Liver (tissue), 9 donors: ENCODE results near the gene USP46. TPM values are rescaled to one million over a fixed set of nuclear protein-coding genes. Genes with fewer than 3 reads are reported as not detected.

Experiments used
- DNase-seq: peaks from one replicate; pipeline ENCODE4 v3.0.0-alpha.2; 2017; ENCODE audit warnings: low spot score
- H3K27ac ChIP-seq, 2 donors: one replicate each; pipeline ENCODE4 v1.7.0; 2013; ENCODE audit warnings: inconsistent platforms in 2 of 2, low read length in 2 of 2, control low read depth in 1 of 2, low read depth in 1 of 2, mild to moderate bottlenecking in 1 of 2
- H3K27me3 ChIP-seq, 4 donors: one replicate each; pipeline versions ENCODE4 v1.6.1 to v1.7.0; 2013; ENCODE audit warnings: low read length in 3 of 4, inconsistent platforms in 1 of 4, mild to moderate bottlenecking in 1 of 4, moderate library complexity in 1 of 4; ENCODE audit not compliant: control insufficient read depth in 4 of 4, insufficient read depth in 4 of 4
- H3K36me3 ChIP-seq, 4 donors: one replicate each; pipeline versions ENCODE4 v1.6.1 to v1.7.0; 2013; ENCODE audit warnings: low read length in 3 of 4, mild to moderate bottlenecking in 3 of 4, low read depth in 1 of 4, moderate library complexity in 1 of 4; ENCODE audit not compliant: control insufficient read depth in 4 of 4, insufficient read depth in 3 of 4
- H3K4me1 ChIP-seq, 4 donors: one replicate each; pipeline versions ENCODE4 v1.6.1 to v1.7.0; 2013; ENCODE audit warnings: low read length in 3 of 4, mild to moderate bottlenecking in 3 of 4, moderate library complexity in 1 of 4; ENCODE audit not compliant: control insufficient read depth in 4 of 4, insufficient read depth in 4 of 4
- H3K4me3 ChIP-seq, 3 donors: one replicate each; pipeline versions ENCODE4 v1.6.1 to v1.7.0; 2013; ENCODE audit warnings: low read length in 3 of 3, control low read depth in 1 of 3, low read depth in 1 of 3, mild to moderate bottlenecking in 1 of 3
- H3K9ac ChIP-seq, 2 donors: one replicate each; pipeline ENCODE4 v1.7.0; 2013; ENCODE audit warnings: low read length in 2 of 2, mild to moderate bottlenecking in 2 of 2, moderate library complexity in 2 of 2, control low read depth in 1 of 2, low read depth in 1 of 2
- H3K9me3 ChIP-seq, 4 donors: one replicate each; pipeline versions ENCODE4 v1.6.1 to v1.7.0; 2013; ENCODE audit warnings: low read length in 3 of 4; ENCODE audit not compliant: control insufficient read depth in 4 of 4
- ATF3 ChIP-seq: IDR thresholded peaks from 2 replicates; pipeline ENCODE4 v1.6.1; 2016; ENCODE audit warnings: antibody characterized with exemption
- CTCF ChIP-seq: fragments of 150-350 bp; IDR thresholded peaks from 2 replicates; pipeline ENCODE4 v1.5.1; 2017; ENCODE audit warnings: improper control_type of control experiment, low read depth, low read length; ENCODE audit not compliant: missing input control
- EGR1 ChIP-seq, 2 donors: IDR thresholded peaks; 2 replicates each; pipeline ENCODE4 v1.6.1; 2016 to 2018; ENCODE audit warnings: antibody characterized with exemption in 2 of 2, low read depth in 2 of 2
- FOXA1 ChIP-seq: IDR thresholded peaks from 2 replicates; pipeline ENCODE4 v1.6.1; 2016; ENCODE audit warnings: antibody characterized with exemption
- FOXA2 ChIP-seq: IDR thresholded peaks from 2 replicates; pipeline ENCODE4 v1.6.1; 2016; ENCODE audit warnings: antibody characterized with exemption
- GABPA ChIP-seq, 2 donors: IDR thresholded peaks in 1 of 2; conservative IDR thresholded peaks in 1 of 2; 2 replicates each; pipeline ENCODE4 v1.6.1; 2016; ENCODE audit warnings: antibody characterized with exemption in 2 of 2, mild to moderate bottlenecking in 1 of 2, moderate library complexity in 1 of 2
- HNF4A ChIP-seq, 2 donors: conservative IDR thresholded peaks; 2 replicates each; pipeline ENCODE4 v1.6.1; 2016; ENCODE audit warnings: antibody characterized with exemption in 2 of 2, mild to moderate bottlenecking in 2 of 2
- HNF4G ChIP-seq: IDR thresholded peaks from 2 replicates; pipeline ENCODE4 v1.6.1; 2016; ENCODE audit warnings: antibody characterized with exemption
- JUND ChIP-seq, 2 donors: IDR thresholded peaks; 2 replicates each; pipeline ENCODE4 v1.6.1; 2016; ENCODE audit warnings: antibody characterized with exemption in 2 of 2
- MAX ChIP-seq: IDR thresholded peaks from 2 replicates; pipeline ENCODE4 v1.6.1; 2016; ENCODE audit warnings: antibody characterized with exemption
- NR2F2 ChIP-seq: IDR thresholded peaks from 2 replicates; pipeline ENCODE4 v1.6.1; 2016; ENCODE audit warnings: antibody characterized with exemption
- RAD21 ChIP-seq, 2 donors: IDR thresholded peaks; 2 replicates each; pipeline ENCODE4 v1.6.1; 2016; ENCODE audit warnings: antibody characterized with exemption in 2 of 2, mild to moderate bottlenecking in 2 of 2
- REST ChIP-seq: IDR thresholded peaks from 2 replicates; pipeline ENCODE4 v1.6.1; 2016; ENCODE audit warnings: antibody characterized with exemption, mild to moderate bottlenecking
- RXRA ChIP-seq, 2 donors: IDR thresholded peaks; 2 replicates each; pipeline ENCODE4 v1.6.1; 2017 to 2018; ENCODE audit warnings: antibody characterized with exemption in 2 of 2, mild to moderate bottlenecking in 1 of 2
- SP1 ChIP-seq: IDR thresholded peaks from 2 replicates; pipeline ENCODE4 v1.6.1; 2018; ENCODE audit warnings: antibody characterized with exemption, mild to moderate bottlenecking
- TAF1 ChIP-seq: conservative IDR thresholded peaks from 2 replicates; pipeline ENCODE4 v1.6.1; 2016; ENCODE audit warnings: antibody characterized with exemption, mild to moderate bottlenecking
- YY1 ChIP-seq: IDR thresholded peaks from 2 replicates; pipeline ENCODE4 v1.6.1; 2016; ENCODE audit warnings: antibody characterized with exemption, mild to moderate bottlenecking
- ZBTB33 ChIP-seq: IDR thresholded peaks from 2 replicates; pipeline ENCODE4 v1.6.1; 2016; ENCODE audit warnings: antibody characterized with exemption
- WGBS: extraction: QIAGEN DNeasy Blood & Tissue Kit; methylation state at CpG from one replicate; pipeline ENCODE4 v1.1.7; 2013; 5-methylcytosine and 5-hydroxymethylcytosine counted together
- polyA plus RNA-seq, 2 donors: library from polyadenylated mRNA; stranded (reverse) in 1 of 2; unstranded in 1 of 2; fragments of 200-250 nt in 1 of 2; fragments of >200 nt in 1 of 2; fragmentation: Nextera tagmentation in 1 of 2; extraction: Ambion mirVana in 1 of 2; gene quantifications; one replicate each; pipeline versions ENCODE4 v1.2.1 to v1.2.3, GENCODE V29; 2013 to 2015
- total RNA-seq, 2 donors: library from RNA; depleted of rRNA; stranded (reverse); fragments of >200 nt; gene quantifications; one replicate each; pipeline ENCODE4 v1.2.3, GENCODE V29; 2014
- donor health status: healthy.
- donor health status: healthy.
- donor health status: healthy.
- donor health status: healthy.
- donor health status: healthy.

The USP46 gene
- total and polyA plus RNA-seq, 4 donors = 2.3 to 5.5 (median 3.9) TPM

GRCh38 chr4:52611030-52611555 lies 48.0 kb downstream of the USP46 start:
- H3K9ac ChIP-seq = no peak overlapping the region

GRCh38 chr4:52606726-52607125 lies 52.4 kb downstream of the USP46 start:
- Histone ChIP-seq H3K36me3 (peaks cover 0 to 5% (median 2%) of the 10 kb centered on the region in 4 donors), H3K27me3 (no peaks in the 10 kb centered on the region), H3K4me1 (peaks cover 0 to 11% (median 2%) of the 10 kb centered on the region in 4 donors), H3K9ac (no peak overlapping the region), H3K9me3 (no peaks in the 10 kb centered on the region), H3K4me3 (no peak overlapping the region), H3K27ac (no peak overlapping the region)
- 96% methylated on average over 2 of the region's 2 CpGs for WGBS
- DNase-seq = no peak
- no peak for TF ChIP-seq RXRA (IDR thresholded peaks at IDR 0.05)
- TF ChIP-seq FOXA1 = no peak
- TF ChIP-seq HNF4G = no peak
- TF ChIP-seq SP1 = no peak
- no peak for TF ChIP-seq CTCF
- TF ChIP-seq MAX = no peak
- TF ChIP-seq RAD21 (IDR thresholded peaks at IDR 0.05) = no peak
- TF ChIP-seq TAF1 = no peak
- TF ChIP-seq FOXA2 = no peak
- TF ChIP-seq YY1 = no peak
- TF ChIP-seq NR2F2 = no peak
- TF ChIP-seq JUND (IDR thresholded peaks at IDR 0.05) = no peak
- no peak for TF ChIP-seq GABPA (IDR thresholded peaks at IDR 0.05 in 1 of 2, conservative IDR thresholded peaks at IDR 0.05 in 1 of 2)
- TF ChIP-seq HNF4A (conservative IDR thresholded peaks at IDR 0.05) = no peak

More at GRCh38 chr4:52611030-52611555, 48.0 kb downstream of the USP46 start:
- no peak overlapping the region for H3K4me3 ChIP-seq
- H3K9me3 ChIP-seq = no peaks in the 10 kb centered on the region
- H3K4me1 ChIP-seq = peaks cover 0 to 4% (median 0%) of the 10 kb centered on the region in 4 donors
- peaks cover 0 to 5% (median 2%) of the 10 kb centered on the region in 4 donors for H3K36me3 ChIP-seq
- TF ChIP-seq ATF3 (no peak), FOXA1 (no peak), YY1 (no peak), HNF4G (no peak), REST (no peak), RXRA (IDR thresholded peaks at IDR 0.05) (no peak), SP1 (no peak), ZBTB33 (no peak), EGR1 (IDR thresholded peaks at IDR 0.05; ENCODE audit: low read depth in 2 of 2) (no peak), JUND (IDR thresholded peaks at IDR 0.05) (no peak), GABPA (IDR thresholded peaks at IDR 0.05 in 1 of 2, conservative IDR thresholded peaks at IDR 0.05 in 1 of 2) (no peak)
- no peak for DNase-seq
- WGBS = 88% methylated on average over 6 of the region's 6 CpGs
- H3K27me3 ChIP-seq = no peaks in the 10 kb centered on the region
- no peak overlapping the region for H3K27ac ChIP-seq
